Measurements from ENCODE around the gene UQCRC1. TPM values are rescaled to one million over a fixed set of nuclear protein-coding genes. Genes with fewer than 3 reads are reported as not detected.

The UQCRC1 gene
- 204 TPM for polyA plus RNA-seq (ENCODE audit: insufficient read length)

DNA sequence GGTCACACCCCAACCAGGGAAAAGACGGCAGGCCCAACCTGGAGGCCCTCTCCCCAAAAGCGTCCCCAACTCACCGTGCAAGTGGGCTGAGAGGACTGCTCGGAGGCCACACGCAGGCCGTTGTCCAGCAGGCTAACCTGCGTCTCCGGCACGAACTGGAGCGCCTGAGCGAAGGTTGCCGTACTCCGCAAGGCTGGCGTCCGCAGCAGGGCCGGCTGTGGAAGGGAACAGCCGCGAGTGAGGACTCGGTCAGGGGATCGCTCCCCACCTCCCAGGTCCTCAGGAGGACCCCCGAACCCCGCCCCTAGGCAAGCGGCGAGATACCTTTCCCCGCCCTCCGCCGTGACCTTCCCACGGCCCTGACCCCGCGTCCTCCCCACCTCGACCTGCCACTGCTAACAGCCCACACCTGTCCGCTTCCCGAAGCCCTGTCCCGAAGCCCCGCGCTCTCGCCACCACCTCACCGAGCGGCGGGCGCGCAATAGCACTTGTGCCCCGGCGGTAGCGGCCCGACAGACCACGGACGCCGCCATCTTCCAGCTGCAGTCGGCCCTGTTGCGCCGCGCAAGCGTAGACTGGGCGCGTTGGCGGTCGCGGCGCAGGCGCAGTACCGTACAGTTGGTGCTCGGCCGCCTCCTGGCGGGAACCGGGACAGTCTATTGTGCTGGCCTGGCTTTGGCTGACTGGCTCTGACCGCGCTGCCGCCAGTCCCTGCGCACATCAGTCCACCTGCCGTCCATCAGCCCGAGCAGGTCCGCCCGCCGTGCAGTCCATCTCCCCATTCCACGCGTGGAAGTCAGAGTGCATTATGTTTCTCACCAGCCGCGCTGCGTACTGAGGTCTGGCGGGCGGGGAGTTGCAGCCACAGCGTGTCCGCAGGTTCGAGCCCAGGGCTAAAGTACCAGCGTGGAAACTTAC lies at the start of gene UQCRC1:
UQCRC1 (minus strand) TSS at position 559 of the 918 bp plus-strand sequence; CDS start at position 533, 26 bp downstream.
- DNase-seq (ENCODE audit: low read depth) = peak; percentile 80

GRCh38 chr3:48656841-48657281 lies 47.4 kb upstream of the UQCRC1 start:
- no peak for DNase-seq (ENCODE audit: low read depth)

DNA sequence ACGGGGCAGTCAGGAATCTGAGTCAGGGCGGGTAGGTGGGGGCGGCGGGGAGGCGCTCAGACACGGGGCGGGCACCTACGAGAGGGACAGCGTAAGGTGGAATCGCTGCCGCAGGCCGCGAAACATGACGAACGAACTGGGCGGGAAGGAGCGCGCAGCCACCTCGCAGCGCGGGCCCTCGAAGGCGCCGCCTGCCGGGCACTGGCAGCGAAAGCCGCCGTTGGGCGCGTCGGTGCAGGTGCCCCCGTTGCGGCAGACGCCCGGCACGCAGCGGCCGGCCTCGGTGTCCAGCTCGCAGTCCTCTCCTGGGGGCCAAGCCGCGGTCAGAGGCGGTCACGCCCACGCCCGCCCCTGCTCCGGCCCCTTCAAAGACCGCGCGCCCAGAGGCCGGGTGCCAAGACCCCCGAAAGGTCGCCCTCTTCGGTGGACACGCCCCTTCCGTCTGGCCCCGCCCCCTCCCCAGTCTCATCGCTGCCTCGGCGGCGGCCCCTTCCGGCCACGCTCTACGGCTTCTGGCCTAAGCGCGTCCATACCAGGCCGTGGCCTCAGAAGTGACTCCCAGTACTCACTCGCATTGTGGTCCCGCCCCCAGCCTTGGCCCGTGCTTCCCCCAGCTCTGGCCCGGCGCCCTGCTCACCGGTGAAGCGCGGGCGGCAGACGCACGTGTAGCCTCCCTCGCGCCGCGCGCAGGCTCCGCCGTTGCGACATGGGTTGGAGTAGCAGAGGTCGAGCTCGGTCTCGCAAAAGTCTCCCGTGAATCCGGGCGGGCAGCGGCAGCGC lies 46.8 kb upstream of the UQCRC1 start:
- DNase-seq (ENCODE audit: low read depth) = no peak

DNA sequence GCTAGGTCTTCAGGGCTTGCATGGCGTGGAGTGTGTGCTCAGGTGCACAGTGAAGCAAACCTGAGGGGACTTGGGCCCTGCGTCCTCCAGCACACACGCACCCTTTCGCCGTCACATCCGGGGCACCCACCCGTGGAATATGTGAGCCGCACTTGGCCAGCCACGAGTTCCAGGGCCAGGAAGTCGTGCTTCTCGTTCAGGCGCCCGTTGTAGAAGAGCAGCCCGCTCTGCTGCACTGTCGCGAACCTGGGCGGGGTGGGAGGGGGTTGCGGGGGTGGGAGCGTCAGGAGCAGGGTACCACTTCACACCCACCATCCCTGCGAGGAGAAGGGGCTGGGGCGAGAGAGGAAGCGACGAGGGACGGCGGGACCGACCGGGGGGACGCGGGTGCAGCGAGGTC lies 46.2 kb upstream of the UQCRC1 start:
- no peak for DNase-seq (ENCODE audit: low read depth)

DNA sequence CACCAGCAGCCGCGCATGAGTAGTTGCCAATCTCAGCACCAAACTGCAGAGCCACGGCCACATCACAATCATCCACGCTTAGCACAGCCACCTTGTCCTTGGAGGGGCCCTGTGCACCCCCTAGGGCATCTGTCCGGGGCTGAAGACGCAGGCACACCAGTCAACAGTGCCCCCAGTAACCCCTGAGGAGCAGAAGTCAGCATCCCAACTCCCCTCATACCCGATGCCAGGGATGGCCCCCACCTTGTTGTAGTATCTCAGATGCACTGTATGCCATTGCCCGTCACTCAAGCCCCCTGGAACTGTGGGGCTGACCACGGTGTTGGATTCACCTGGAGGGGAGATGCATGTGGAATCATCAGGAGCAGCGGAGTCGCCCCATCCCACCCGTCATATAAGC lies 45.6 kb upstream of the UQCRC1 start:
- DNase-seq (ENCODE audit: low read depth) = no peak

DNA sequence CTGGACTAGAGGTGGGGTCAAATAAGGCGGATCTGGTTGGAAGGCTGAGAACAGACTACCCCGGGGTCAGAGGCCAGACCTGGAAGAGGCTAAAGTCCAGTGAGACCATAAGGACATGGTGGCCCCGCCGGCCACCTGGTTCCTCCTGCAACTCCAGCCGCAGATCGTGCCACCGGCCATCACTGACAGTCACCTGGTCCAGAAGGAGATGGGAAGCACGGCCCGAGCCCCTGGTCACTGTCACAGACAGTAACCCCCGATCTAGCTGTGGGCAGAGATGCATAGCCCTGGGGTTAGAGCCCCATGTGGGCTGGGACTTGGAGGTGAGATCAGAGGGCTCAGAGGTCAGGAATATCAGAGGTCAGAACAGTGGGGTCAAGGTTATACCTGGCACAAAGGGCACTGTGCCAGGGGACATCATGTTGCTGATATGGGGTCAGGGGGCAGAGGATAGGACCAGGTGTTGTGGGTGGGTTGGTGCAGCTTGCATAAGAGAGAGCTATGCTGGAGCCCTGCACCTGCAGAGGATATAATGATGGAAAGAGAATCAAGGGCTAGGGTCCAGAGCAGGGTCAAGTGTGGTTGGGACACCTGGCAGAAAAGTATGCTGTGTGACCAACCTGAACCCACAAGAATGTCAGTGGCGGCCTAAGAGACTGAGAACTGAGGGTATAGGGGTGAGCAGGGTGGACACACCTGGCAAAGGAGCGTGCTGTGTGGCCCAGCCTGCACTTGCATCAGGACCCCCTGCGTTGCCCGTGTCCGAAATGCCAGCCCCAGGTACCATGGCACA lies 43.7 kb upstream of the UQCRC1 start:
- DNase-seq (ENCODE audit: low read depth) = no peak

- no peak for DNase-seq (ENCODE audit: low read depth)
Observed at GRCh38 chr3:48651771-48652170, 42.3 kb upstream of the UQCRC1 start.

DNA sequence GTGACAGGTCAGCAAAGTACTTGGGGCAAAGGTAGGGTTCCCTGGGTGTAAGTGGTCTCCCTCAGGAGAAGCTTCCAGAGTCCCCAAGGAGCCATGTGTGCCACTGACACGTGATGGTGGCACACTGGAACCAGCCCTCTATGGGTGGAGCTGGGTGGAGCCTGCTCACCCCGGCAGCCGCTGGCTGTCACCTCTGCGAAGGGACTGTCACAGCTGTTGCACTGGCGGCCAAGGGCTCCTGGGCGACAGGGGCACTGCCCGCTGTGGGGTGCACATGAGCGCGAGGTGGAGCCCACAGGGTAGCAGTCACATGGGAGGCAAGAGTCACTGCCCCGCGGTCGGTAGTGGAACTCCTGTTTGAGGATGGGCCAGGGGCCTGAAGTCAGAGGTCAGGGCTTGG lies 41.3 kb upstream of the UQCRC1 start:
- DNase-seq (ENCODE audit: low read depth) = no peak

- no peak for DNase-seq (ENCODE audit: low read depth)
Observed at GRCh38 chr3:48648188-48648850, 38.9 kb upstream of the UQCRC1 start.

DNA sequence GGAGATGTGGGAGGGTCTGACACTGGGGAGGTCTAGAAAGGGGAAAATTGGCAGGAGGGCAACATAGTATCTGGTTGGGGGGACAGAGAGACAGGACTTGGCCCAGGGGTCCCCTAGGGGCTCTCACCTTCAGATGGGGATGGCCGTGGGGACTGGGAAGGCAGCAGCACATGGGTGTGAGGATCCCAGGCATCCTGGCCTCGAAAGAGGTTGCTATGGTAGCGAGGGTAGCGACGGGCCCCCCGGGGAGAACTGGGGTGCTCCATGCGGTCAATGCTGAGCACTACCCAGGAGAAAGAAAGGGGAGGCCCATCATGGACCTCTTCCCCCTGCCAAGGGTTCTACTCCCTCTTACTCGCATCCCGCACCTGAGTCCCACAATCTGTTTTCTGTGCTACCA lies 38.3 kb upstream of the UQCRC1 start:
- no peak for DNase-seq (ENCODE audit: low read depth)

DNA sequence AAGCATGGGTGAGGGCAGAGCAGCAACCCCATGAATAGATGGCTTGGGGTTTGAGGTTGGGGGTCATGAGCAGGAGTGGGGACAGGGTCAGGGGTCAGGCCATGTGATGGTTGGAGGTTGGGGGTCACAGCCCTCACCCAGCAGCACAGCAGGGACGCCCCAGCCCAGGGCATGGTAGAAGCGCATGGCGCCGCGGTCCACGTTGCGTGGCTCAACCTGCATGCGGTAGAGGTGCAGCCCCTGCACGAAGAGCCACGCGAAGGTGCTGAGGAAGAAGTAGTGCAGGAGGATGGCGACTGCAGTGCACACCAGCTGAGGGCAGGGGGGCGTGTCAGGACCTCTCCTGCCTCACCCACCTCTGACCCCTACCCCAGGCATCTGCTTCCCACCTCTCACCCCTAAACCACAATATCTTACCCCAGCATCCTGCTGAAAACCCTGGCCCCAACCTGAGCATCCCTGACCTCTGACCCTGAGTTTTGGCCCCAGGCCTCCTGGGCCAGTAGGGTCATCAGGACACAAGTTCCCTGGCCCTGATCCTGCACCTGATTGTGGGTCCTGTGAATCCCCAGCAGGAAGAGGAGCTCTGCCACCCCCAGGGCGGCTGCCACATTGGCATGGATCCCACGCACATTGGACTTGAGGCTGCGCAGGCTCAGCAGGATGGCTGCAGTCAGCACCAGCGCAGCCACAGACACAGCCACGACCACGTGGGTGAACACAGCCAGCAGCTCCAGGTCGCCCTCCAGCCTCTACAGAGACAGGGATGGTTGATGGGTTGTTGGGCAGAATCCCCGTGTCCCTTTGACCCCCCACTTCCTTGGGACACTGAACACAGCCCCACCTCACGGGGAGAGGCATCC lies 35.7 kb upstream of the UQCRC1 start:
- DNase-seq (ENCODE audit: low read depth) = no peak

DNA sequence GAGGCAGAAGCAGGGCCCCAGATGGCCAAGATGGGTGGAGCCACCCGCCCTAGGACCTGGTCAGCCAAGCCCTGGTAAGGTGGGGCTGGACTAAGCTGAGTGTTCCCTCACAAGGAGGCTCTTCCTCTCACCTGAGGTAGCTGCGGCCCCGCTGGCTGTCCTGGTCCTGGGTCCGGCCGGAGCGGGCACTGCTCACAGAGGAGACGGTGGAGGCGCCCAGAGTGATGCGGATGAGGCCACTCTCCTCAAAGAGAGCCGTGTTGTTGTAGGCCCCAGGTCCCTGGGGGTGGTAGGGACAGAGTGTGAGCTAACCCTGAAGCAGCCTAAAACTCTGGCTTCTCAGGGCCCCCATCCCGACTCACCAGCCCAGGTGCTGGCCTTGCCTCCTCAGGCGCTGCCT lies 33.2 kb upstream of the UQCRC1 start:
- no peak for DNase-seq (ENCODE audit: low read depth)

GRCh38 chr3:48641396-48641795 lies 31.9 kb upstream of the UQCRC1 start:
- DNase-seq (ENCODE audit: low read depth) = no peak

- no peak for DNase-seq (ENCODE audit: low read depth)
Observed at GRCh38 chr3:48639944-48640606, 30.6 kb upstream of the UQCRC1 start.

- DNase-seq (ENCODE audit: low read depth) = no peak
Observed at GRCh38 chr3:48637305-48637704, 27.9 kb upstream of the UQCRC1 start.

- no peak for DNase-seq (ENCODE audit: low read depth)
Observed at GRCh38 chr3:48636149-48636655, 26.8 kb upstream of the UQCRC1 start.

DNA sequence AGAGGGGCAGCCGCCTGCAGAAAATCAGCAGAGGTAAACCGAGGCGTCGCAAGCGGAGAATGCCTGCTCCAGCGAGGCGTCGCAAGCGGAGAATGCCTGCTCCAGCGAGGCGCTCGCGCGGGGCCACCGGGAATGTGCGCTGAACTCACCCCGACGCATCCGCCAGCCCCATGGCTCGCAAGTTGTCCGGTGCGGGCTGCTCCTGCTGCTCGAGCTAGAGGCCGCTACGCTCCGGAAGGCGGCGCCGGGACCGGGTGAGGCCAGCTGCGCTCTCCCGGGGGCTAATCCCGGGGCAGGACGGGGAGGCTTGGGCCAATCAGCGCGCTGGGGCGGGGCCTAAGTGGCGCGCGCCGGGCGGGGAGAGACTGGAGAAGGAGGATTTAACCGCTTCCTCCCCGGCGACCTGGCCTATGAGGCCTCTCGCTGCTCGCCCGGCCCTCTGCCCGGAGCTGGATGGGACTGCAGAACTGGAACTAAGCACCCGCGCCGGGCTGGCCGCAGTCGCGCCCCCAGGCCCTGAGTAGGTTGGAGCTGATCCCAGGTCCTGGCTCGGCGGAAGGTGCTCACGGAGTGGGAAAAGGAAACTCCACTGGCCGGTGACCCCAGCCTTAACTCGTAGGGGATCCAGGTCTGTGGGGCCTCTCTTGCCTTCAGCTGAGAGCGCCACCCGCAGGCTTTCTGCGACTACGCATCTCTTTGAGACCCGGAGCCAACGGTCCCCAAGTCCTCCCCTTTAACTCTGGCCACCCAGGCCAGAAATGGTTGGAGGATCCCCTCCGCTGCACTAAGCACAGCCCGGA lies 26.0 kb upstream of the UQCRC1 start, which contains the start of gene SLC26A6:
SLC26A6 (minus strand) TSS at position 240 of the 800 bp plus-strand sequence; CDS start at position 172, 68 bp downstream.
- peak; percentile 78 for DNase-seq (ENCODE audit: low read depth)

DNA sequence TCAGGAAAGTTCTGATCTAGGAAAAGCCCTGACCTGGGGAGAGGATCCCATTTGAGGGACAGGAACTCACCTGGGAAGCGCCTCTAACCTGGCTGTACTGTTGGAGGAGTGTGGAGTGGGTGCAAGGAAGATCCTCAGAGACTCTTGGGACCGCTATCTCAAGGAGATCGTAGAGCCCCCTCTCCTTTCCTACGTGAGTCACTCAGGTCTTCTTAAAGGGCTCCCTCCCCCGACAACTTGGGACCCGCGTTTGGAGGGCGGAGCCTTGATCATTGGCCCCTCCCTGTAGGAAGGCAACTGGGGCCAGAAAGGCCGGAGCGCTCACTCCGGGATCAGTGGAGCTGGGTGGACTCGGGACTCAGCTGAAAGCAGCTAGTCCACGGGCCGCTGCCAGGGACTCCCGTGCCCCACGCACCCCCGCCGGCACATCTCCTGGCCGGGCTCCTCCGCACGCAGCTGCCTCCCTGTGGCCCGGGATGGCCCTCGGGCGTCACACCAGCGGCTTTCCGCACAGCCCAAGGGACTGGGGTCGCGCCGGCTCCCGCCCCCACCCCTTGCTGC lies 25.3 kb upstream of the UQCRC1 start:
- no peak for DNase-seq (ENCODE audit: low read depth)
